Lower lobe of right lung (tissue), 2 donors: ENCODE measurements around the gene CDKAL1. TPM values are rescaled to one million over a fixed set of nuclear protein-coding genes. Genes with fewer than 3 reads are reported as not detected.
"Not testable (repeated sequence)": the region's sequence is repeated elsewhere in the genome, so short reads cannot be mapped to it uniquely, and the experiment has no call there.

Experiments
- ATAC-seq, 2 donors: fragments of 200-7000 bp; cut with Tn5 transposase; one replicate each; pipeline ENCODE4 v1.9.1; 2020 to 2022; ENCODE audit warnings: mild to moderate bottlenecking in 2 of 2, moderate library complexity in 2 of 2
- DNase-seq: peaks from one replicate; pipeline ENCODE4 v3.0.0-alpha.2; 2020
- H3K27ac ChIP-seq: fragments of 200-600 bp; one replicate; pipeline ENCODE4 v1.8.0; 2022
- H3K27me3 ChIP-seq: fragments of 200-600 bp; one replicate; pipeline ENCODE4 v1.8.0; 2022; ENCODE audit warnings: low read depth
- H3K36me3 ChIP-seq: fragments of 200-600 bp; one replicate; pipeline ENCODE4 v1.8.0; 2022; ENCODE audit warnings: mild to moderate bottlenecking
- H3K4me1 ChIP-seq: fragments of 200-600 bp; one replicate; pipeline ENCODE4 v1.8.0; 2022
- H3K4me3 ChIP-seq: fragments of 200-600 bp; one replicate; pipeline ENCODE4 v1.8.0; 2022; ENCODE audit warnings: mild to moderate bottlenecking
- H3K9me3 ChIP-seq: fragments of 200-600 bp; one replicate; pipeline ENCODE4 v1.8.0; 2022
- CTCF ChIP-seq: fragments of 200-600 bp; IDR thresholded peaks from one replicate; pipeline ENCODE4 v1.8.0; 2022; ENCODE audit warnings: antibody characterized with exemption, mild to moderate bottlenecking
- intact Hi-C: fragments of 100-400 bp; cut with DNase I; formaldehyde crosslinking; loops from one replicate; pipeline ENCODE4 v1.11.0; 2022
- total RNA-seq: library from RNA; stranded (reverse); fragmentation: NEBNext Ultra II Directional; extraction: Animal tissue kit (Norgen Biotek cat#: 25700); gene quantifications from one replicate; pipeline ENCODE4 v1.2.1, GENCODE V29; 2021
- donor health status: DM: no; HTN: yes; CAD: no; lungs with severe emphysema.

CDKAL1 gene
- total RNA-seq, 1 donor from 2014 or later: 16.0 TPM

DNA sequence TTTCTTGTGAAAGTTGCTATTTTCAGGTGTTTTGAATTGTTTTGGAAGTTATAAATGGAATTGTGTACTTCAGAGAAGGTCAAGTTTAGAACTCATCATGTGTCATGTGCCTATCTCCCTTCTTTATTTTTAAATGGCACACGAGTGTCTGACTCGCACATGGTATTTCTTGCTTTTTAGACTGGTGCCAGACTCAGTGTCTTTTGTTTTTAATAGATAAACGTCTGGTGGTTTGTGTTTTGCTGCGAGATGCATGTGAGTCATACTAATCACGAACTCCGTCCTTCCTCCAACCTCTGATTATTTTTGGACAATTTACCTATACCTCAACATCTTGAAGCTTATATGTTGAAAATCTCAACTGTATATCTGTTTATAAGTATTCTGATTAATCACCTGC is 292.1 kb downstream of the CDKAL1 start:
- no peak overlapping the region for H3K4me3 ChIP-seq
- H3K9me3 ChIP-seq: no peaks in the 10 kb centered on the region
- no peaks in the 10 kb centered on the region for H3K4me1 ChIP-seq
- no peak overlapping the region for H3K27ac ChIP-seq
- no peak for TF ChIP-seq CTCF
- ATAC-seq (no peak), DNase-seq (no peak)
- no peaks in the 10 kb centered on the region for H3K36me3 ChIP-seq
- H3K27me3 ChIP-seq: no peaks in the 10 kb centered on the region
- intact Hi-C loops: no loop called here

GRCh38 chr6:20827798-20828197 is 293.5 kb downstream of the CDKAL1 start:
- no peak overlapping the region for H3K27ac ChIP-seq
- H3K4me1 ChIP-seq: no peaks in the 10 kb centered on the region
- peak; percentile 19 to 23 for ATAC-seq
- no peaks in the 10 kb centered on the region for H3K27me3 ChIP-seq
- H3K36me3 ChIP-seq: no peaks in the 10 kb centered on the region
- H3K4me3 ChIP-seq: no peak overlapping the region
- no peak for TF ChIP-seq CTCF
- no peaks in the 10 kb centered on the region for H3K9me3 ChIP-seq
- no peak for DNase-seq
- intact Hi-C loops: no loop called here

DNA sequence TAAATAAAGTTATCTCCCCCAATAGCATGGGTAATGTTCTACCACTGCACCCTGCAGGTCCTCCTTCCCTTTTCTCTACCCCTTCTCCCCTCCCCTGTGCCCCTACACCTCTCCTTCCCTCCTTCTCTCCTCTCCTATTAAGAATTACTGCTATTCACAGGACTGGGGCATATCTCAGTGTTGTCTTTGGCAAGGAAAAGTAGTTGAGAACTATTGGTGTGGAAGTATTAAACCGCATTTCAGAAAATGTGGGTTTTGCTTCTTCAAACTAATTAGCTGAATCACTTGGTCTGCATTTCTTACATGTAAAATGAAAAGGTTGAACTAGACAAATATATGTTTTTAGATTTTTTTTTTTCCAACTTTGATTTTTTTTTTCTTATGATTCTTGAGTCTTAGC is 296.3 kb downstream of the CDKAL1 start:
- H3K4me3 ChIP-seq: no peak overlapping the region
- intact Hi-C loops: no loop called here
- no peaks in the 10 kb centered on the region for H3K9me3 ChIP-seq
- no peak overlapping the region for H3K27ac ChIP-seq
- H3K36me3 ChIP-seq: no peaks in the 10 kb centered on the region
- ATAC-seq (no peak), DNase-seq (no peak)
- no peaks in the 10 kb centered on the region for H3K27me3 ChIP-seq
- H3K4me1 ChIP-seq: no peaks in the 10 kb centered on the region
- no peak for TF ChIP-seq CTCF

DNA sequence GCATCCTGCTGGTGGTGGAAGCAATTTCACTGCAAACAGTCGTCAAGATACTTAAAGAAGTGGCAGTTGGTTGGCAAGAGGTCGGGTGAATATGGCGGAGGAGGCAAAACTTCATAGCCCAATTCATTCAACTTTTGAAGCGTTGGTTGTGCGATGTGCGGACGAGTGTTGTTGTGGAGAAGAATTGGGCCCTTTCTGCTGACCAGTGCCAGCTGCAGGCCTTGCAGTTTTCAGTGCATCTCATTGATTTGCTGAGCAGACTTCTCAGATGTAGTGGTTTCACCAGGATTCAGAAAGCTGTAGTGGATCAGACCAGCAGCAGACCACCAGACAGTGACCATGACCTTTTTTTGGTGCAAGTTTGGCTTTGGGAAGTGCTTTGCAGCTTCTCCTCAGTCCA is 297.0 kb downstream of the CDKAL1 start:
- H3K9me3 ChIP-seq, ATAC-seq, H3K27me3 ChIP-seq, H3K4me3 ChIP-seq, H3K4me1 ChIP-seq, H3K27ac ChIP-seq, H3K36me3 ChIP-seq, intact Hi-C loops, DNase-seq: not testable (repeated sequence)

DNA sequence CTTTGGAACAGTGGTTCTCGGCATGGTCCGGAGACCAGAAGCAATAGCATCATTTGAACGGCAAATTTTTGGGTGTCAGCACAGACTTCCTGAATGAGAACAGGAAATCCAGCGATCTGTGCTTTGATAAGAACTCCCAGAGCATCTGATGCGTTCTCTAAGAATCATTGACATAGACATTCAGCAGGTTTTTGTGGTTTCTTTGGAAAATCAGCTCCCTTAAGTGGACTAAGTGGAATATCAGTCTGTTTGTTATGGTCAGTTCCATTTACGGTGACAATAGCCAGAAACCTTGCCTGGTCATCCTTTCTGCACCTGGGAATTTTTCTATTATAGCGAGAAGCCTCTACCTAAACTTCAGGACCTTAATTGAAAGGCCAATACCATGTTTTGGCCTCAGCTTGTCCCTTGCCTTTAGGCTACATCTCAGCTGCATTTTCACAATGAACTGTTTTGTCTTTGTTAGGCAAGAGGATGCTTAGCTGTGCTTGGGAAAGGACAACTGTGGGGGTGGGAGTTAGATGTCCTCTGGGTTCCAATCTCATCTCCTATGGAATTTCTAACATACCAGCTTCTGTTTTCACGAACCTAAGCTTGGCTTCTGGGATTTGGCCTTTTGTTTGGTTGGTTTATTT is 299.7 kb downstream of the CDKAL1 start:
- Histone ChIP-seq H3K27me3 (no peaks in the 10 kb centered on the region), H3K9me3 (no peaks in the 10 kb centered on the region), H3K4me3 (no peak overlapping the region), H3K4me1 (no peaks in the 10 kb centered on the region), H3K27ac (no peak overlapping the region), H3K36me3 (no peaks in the 10 kb centered on the region)
- DNase-seq (no peak), ATAC-seq (no peak)
- intact Hi-C loops: no loop called here
- TF ChIP-seq CTCF: no peak

DNA sequence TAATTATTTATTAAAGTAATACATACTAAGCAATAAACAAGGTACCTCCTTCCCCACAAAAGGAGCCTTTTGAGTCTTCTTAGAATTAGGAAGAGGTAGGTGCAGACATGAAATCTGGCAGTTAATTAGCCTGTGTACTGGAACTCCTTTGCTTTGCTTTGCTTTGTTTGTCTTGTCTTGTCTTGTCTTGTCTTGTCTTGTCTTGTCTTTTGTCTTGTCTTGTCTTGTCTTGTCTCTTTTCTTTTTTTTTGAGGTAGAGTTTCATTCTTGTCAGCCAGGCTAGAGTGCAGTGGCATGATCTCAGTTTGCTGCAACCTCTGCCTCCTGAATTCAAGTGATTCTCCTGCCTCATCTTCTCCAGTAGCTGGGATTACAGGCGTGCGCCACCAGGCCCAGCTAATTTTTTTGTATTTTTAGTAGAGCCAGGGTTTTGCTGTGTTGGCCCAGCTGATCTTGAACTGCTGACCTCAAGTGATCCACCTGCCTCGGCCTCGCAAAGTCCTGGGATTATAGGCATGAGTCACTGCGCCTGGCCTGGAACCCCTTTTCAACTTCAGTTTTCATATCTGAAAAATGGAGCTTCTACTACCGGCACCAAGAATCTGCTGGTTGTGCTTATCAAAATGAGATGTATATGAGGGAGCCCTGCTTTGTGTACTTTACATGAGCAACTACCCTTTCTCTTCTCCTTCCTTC is 301.2 kb downstream of the CDKAL1 start:
- no peaks in the 10 kb centered on the region for H3K9me3 ChIP-seq
- no peak for DNase-seq
- no peak for ATAC-seq
- H3K36me3 ChIP-seq: no peaks in the 10 kb centered on the region
- no peaks in the 10 kb centered on the region for H3K4me1 ChIP-seq
- TF ChIP-seq CTCF: no peak
- H3K4me3 ChIP-seq: no peak overlapping the region
- intact Hi-C loops: no loop called here
- H3K27me3 ChIP-seq: no peaks in the 10 kb centered on the region
- no peak overlapping the region for H3K27ac ChIP-seq
